ENCODE measurements around the gene SCAMP5.

SCAMP5 gene

DNA sequence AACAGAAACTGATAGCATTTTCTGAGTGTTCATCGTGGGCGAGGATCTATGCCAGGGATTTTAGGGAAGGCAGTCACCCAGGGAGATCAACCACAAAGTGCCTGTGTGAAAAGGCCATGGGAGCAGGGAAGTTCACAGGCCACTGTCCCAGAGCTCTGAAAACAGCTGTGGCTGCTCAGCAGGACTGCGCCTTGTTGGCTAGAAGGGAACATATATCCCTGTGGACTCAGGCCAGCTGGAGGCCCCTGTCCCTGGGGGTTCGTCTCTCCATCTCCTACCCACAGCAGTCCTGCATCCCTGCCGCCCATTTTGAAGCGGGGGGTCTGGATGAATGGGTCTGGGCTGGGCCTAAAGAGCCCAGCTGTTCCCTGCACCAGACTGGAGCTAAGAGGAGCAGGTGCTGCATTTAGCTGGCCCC, 55.8 kb downstream of the SCAMP5 start:
- DNase-seq, result no peak

- no peak for DNase-seq
Measured at GRCh38 chr15:75051711-75052110, 56.3 kb downstream of the SCAMP5 start.

GRCh38 chr15:75052972-75053747, 57.8 kb downstream of the SCAMP5 start:
- no peak for DNase-seq

DNA sequence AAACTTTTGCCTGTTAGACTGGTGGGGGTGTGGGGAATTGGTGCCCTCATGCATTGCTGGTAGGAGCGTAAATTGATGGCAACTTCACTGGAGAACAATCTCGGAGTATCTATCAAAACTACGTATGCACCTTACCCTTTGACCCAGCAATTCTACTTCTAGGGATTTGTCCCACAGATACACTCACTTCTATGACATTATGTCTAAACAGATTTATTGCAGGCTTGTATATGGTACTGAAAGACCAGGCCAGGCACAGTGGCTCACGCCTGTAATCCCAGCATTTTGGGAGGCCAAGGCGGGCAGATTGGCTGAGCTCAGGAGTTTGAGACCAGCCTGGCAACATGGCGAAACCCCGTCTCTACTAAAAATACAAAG, 58.4 kb downstream of the SCAMP5 start:
- no peak for DNase-seq

DNA sequence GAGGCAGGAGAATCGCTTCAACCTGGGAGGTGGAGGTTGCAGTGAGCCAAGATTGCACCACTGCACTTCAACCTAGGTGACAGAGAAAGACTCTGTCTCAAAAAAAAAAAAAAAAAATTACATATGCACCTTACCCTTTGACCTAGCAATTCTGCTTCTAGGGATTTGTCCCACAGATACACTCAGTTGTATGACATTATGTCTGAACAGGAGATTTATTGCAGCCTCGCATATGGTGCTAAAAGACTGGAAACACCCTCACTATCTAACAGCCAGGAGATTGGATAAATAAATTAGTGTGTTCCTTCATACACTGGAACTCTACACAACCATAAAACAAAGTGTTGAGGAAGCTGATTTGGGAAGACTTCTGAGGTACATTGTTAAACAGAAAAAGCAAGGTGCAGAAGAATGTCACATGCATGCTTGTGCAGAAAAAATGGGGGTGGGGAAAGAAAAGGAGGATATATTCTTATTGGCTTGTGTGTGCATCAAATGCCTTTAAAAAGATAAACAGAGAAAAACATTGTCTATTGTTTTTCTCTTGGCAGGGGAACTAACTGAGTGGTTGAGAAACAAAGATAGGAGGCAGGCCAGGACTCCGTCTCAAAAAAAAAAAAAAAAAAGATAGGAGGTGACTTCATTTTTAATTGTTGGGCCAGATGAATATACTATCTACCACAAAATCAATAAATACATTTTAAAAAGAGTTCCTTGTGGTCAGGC, 59.0 kb downstream of the SCAMP5 start:
- DNase-seq, result peak in 1 of 2 donors; percentile 19

- no peak for DNase-seq
Measured at GRCh38 chr15:75056036-75056435, 60.7 kb downstream of the SCAMP5 start.

DNA sequence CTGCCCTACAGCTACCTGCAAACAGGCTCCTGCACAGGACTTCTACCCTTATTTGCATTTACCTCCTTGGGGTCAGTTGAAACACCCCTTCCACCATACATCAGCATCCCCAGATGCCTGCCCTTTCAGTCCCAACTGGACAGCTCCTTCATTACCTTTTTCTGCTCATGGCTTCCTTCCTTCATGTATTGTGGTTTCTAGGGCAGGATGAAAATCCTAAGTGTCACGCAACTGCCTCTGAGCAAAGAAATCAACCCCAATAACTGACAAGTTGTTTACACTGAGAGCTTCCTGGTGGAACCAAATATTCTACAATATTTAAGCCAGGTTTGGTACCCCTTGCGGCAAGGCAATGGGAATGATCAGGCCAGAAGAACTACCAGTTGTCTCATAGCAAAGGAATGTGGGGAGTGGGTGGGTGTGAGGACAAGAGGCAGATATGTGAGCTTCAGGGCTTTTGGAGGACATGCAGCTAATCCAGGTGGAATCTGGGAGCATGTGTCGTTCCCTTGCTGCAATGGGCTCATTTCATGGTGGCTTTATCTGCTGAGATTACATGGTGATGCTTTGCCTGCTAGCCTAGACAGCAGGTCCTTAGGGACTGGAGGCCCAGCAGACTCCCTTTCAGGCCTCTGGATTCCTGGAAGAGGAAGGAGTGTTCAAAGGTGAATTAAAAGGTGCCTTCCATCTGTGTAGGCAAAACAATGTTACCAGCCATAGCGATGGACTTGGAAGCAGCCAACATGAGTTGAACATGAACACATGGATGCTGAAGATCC, 63.0 kb downstream of the SCAMP5 start:
- no peak for DNase-seq

GRCh38 chr15:75059607-75060006, 64.2 kb downstream of the SCAMP5 start:
- DNase-seq, result no peak

- DNase-seq, result no peak
Measured at GRCh38 chr15:75061272-75061671, 65.9 kb downstream of the SCAMP5 start.

DNA sequence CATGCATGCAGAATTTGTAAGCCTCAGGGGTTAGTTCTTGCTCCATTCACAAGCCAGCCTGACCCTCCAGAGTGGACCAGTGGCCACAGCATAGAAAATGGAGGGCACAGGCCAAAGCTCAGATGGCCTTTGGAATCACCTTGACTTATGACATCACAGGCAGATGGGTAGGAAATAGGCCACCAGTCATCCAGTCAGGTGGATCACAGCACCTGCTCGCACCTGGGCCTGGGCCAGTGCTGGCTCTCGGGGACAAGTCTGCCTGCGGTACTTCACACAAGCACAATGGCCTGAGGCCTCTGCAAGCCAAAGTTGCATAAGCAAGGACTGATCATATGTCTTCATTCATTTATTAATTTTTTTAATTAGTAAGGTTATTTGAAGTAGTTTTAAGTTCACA, 67.3 kb downstream of the SCAMP5 start:
- DNase-seq, result no peak

- DNase-seq, result no peak
Measured at GRCh38 chr15:75063338-75063737, 68.0 kb downstream of the SCAMP5 start.

DNA sequence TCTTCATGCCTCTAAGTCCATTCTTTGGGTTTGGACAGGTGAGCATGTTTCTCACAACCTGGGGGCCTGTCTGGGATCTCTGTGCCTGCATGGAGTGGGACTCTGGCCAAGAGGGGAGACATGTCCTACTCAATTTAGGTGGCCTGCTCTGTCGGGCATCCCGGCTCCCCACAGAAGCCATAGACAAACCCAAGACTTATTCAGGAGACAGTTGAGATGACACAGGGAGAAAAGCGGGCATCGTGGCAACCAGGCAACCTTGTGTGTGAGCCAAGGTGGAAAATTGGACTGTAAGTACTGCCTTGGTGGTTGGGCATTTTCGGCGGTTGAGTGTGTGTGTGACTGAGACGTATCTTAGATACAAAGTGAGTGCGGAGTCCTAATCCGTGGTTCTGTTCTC, 68.5 kb downstream of the SCAMP5 start:
- no peak for DNase-seq

- no peak for DNase-seq
Measured at GRCh38 chr15:75064846-75065245, 69.5 kb downstream of the SCAMP5 start.

- DNase-seq, result no peak
Measured at GRCh38 chr15:75065467-75065850, 70.1 kb downstream of the SCAMP5 start.

DNA sequence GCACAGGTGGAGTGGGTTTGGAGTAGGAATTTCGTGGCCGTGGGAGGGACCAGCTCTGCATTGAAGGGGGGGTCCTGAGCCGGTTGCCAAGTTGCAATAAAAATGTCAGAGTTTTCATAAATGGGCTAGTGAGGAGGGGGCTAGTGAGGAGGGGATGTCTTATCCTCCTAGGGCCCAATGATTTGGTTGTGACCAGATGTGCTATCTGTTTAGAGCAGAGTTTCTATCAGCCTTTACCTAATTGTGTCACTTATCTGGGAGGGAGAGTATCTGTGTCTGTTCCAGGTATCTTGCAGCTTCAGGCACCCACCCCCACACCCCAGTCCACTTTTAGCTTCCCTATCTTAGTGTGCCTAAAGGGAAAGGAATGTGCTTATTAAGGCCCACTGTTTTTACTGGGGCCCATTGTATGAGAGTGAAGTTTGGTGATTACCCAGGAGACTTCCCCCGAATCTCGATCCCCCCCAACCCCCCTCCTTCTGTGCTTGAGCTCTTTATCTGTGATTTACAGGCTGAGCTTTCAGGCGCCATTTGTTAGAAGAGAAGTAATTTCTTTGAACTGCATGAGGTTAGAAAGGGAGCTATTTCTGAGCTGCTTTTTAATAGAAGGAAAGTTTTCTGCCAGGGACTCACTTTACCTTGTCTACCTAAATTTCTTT, 70.6 kb downstream of the SCAMP5 start:
- DNase-seq, result no peak

GRCh38 chr15:75067123-75067830, 71.9 kb downstream of the SCAMP5 start:
- DNase-seq, result no peak

- DNase-seq, result no peak
Measured at GRCh38 chr15:75068748-75069147, 73.4 kb downstream of the SCAMP5 start.

DNA sequence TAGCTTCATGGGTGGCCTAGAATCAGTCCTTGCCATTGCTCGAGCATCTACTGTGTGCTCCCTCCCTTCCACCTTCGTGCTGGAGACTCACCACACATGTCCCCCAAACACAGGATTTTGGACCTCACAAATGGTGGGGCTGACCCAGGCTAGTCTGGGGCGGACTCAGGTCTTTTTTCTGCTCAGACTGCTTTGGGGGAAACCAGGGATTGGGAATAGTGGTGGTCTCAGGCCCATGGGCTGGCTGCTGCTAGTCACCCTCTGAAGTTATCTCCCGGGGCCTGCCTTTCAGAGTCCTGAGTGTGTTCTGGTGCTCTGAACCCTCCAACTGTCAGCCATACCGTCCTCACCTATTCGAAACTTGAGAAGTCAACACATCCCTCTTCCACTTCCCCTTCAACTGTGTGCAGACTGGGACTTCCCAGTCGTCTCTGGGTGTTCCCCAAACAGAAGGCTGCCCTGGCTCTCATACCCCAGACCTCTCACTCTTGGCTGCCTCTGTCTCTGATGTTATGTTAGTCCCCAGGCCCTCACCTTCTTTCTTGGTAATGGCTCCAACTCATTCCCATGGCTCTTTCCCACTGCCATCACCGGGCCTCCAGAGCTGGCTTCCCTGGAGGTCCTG, 74.0 kb downstream of the SCAMP5 start:
- DNase-seq, result peak in 1 of 2 donors; percentile 12

GRCh38 chr15:75070674-75071073, 75.3 kb downstream of the SCAMP5 start:
- no peak for DNase-seq
